ENCODE measurements around the gene ENO1. TPM values are rescaled to one million over a fixed set of nuclear protein-coding genes. Genes with fewer than 3 reads are reported as not detected.
"Not testable (repeated sequence)": the region's sequence is repeated elsewhere in the genome, so short reads cannot be mapped to it uniquely, and the experiment has no call there.

The ENO1 gene
- total and polyA plus RNA-seq, 9 donors, result 334 to 469 (median 394) TPM

DNA sequence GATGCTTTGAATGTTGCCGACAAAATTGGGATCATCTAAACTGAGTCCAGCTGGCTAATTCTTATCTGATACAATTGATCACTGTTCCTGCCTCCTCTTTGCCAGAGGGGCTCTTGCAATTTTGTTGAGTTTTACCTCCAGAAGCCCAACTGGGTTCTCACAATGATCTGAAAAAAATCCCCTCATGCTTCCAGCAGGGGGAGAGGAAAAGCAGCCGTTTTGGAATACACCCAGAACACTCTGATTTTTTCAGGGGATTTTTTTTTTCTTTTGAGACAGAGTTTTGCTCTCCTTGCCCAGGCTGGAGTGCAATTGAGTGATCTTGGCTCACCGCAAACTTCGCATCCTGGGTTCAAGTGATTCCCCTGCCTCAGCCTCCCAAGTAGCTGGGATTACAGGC is 47.1 kb downstream of the ENO1 start:
- Histone ChIP-seq H3K27ac (ENCODE audit: low read length) (no peak overlapping the region), H3K27me3 (ENCODE audit: control insufficient read depth, insufficient read depth, low read length) (no peaks in the 10 kb centered on the region), H3K36me3 (ENCODE audit: control insufficient read depth, insufficient read depth, low read length) (no peaks in the 10 kb centered on the region), H3K9me3 (replicated peaks; ENCODE audit: control insufficient read depth, low read depth, low read length) (no peaks in the 10 kb centered on the region), H3K4me1 (ENCODE audit: control insufficient read depth, insufficient read depth, low read length) (peaks cover 11% of the 10 kb centered on the region), H3K4me3 (ENCODE audit: low read length) (no peak overlapping the region)
- no CpG with 5 or more reads among the region's 4 CpGs for WGBS (ENCODE audit: insufficient coverage)
- DNase-seq, result peak; percentile 61

DNA sequence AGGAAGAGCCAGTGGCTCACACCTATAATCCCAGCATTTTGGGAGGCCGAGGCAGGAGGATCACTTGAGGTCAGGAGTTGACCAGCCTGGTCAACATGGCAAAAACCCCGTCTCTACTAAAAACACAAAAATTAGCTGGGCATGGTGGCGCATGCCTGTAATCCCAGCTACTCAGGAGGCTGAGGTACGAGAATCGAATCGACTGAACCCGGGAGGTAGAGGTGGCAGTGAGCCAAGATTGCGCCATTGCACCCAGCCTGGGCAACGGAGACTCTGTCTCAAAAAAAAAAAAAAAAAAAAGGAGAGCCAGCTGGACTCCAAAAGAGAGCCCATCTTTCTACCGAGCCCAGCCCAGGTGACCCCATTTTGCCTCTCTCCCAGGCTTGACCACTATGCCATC is 47.8 kb downstream of the ENO1 start:
- not testable (repeated sequence) for H3K27ac ChIP-seq (ENCODE audit: low read length); H3K4me1 ChIP-seq (ENCODE audit: control insufficient read depth, insufficient read depth, low read length); H3K27me3 ChIP-seq (ENCODE audit: control insufficient read depth, insufficient read depth, low read length); DNase-seq; H3K4me3 ChIP-seq (ENCODE audit: low read length); H3K36me3 ChIP-seq (ENCODE audit: control insufficient read depth, insufficient read depth, low read length); H3K9me3 ChIP-seq (replicated peaks; ENCODE audit: control insufficient read depth, low read depth, low read length)
- whole genome bisulfite sequencing (ENCODE audit: insufficient coverage), result 84% methylated on average over 6 of the region's 10 CpGs

DNA sequence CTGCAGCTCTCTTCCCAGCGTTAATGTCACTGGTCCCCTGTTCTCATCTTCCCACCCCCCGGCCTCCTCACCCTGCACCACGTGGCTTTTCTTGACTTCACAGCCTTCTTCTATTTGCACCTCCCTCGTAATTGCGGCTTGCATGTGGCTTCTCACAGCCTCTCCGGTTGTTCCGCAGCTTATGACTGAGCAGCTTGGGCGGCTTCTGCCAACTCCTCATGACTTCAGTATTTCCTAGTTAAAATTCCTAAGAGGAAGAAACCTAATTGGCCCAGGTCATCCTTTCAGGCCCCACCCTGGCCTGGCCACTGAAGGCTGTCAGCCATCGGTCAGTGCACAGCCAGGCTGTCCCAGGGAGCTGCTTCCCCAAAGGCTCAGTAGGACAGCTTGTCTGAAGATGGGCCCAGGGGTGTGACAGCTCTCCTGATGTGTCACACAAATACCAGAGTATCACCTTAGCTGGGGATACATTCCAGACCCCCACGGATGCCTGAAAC is 52.5 kb downstream of the ENO1 start:
- peak; percentile 40 for DNase-seq
- WGBS (ENCODE audit: insufficient coverage), result no CpG with 5 or more reads among the region's 10 CpGs
- no peak overlapping the region for H3K27ac ChIP-seq (ENCODE audit: low read length)
- H3K4me3 ChIP-seq (ENCODE audit: low read length), result no peak overlapping the region
- H3K4me1 ChIP-seq (ENCODE audit: control insufficient read depth, insufficient read depth, low read length), result peaks cover 15% of the 10 kb centered on the region
- no peaks in the 10 kb centered on the region for H3K27me3 ChIP-seq (ENCODE audit: control insufficient read depth, insufficient read depth, low read length)
- no peaks in the 10 kb centered on the region for H3K9me3 ChIP-seq (replicated peaks; ENCODE audit: control insufficient read depth, low read depth, low read length)
- H3K36me3 ChIP-seq (ENCODE audit: control insufficient read depth, insufficient read depth, low read length), result no peaks in the 10 kb centered on the region

DNA sequence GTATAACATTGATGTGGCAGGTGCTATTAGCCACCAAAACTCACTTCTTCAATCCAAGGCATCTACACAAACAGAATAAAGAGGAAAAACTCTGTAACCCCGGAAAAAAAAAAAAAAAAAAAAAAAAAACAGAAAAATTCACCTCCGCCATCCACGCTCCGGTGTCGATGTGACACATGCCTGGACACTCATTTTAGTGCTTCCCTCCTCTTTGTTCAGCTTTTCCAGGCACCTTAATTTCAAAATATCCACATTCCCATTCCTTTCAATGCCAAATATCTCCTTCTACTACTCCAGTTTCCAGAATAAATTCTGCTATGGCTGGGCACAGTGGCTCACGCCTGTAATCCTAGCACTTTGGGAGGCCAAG is 55.2 kb downstream of the ENO1 start:
- no peaks in the 10 kb centered on the region for H3K36me3 ChIP-seq (ENCODE audit: control insufficient read depth, insufficient read depth, low read length)
- no peak overlapping the region for H3K4me3 ChIP-seq (ENCODE audit: low read length)
- H3K27ac ChIP-seq (ENCODE audit: low read length), result peak overlapping the region; percentile 48
- WGBS (ENCODE audit: insufficient coverage), result 55% methylated on average over 5 of the region's 6 CpGs
- no peaks in the 10 kb centered on the region for H3K27me3 ChIP-seq (ENCODE audit: control insufficient read depth, insufficient read depth, low read length)
- H3K4me1 ChIP-seq (ENCODE audit: control insufficient read depth, insufficient read depth, low read length), result peaks cover 17% of the 10 kb centered on the region
- DNase-seq, result no peak
- no peaks in the 10 kb centered on the region for H3K9me3 ChIP-seq (replicated peaks; ENCODE audit: control insufficient read depth, low read depth, low read length)

DNA sequence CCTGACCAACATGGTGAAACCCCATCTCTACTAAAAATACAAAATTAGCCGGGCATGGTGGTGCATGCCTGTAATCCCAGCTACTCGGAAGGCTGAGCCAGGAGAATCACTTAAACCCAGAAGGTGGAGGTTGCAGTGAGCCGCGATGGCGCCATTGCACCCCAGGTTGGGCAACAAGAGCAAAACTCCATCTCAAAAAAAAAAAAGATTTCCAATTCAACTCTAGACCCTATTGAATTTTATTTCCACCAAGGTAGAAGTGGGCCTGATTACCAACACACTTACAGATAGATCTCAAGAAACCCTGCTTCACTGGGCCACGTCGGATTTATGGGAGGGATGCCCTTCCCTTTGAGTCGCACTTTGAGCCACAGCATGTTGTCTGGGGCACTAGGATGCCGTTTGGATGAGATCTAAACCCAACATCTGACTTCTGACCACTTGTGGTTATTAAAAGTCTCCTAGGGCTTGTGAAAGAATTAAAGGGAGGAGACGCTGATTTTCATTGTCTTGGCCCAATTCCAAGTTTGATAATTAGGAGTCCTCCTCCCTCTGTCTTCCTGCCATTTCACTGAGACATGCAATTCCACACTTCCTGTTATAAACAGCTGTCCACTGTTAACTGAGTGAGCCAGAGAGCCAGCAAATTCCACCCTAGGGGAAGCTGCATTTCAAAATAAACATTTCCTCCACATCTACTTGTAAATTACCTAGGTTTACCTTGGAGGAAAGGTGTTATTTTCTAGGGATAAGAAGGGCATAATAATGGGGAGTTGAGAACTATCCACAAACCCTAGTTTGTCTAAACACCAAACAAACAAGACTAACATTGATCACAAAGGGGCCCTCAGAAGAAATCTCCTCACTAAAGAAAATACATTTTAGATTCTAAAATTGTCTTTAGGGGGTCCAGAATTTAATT is 55.9 kb downstream of the ENO1 start:
- Histone ChIP-seq H3K4me3 (ENCODE audit: low read length) (no peak overlapping the region), H3K27ac (ENCODE audit: low read length) (peak overlapping the region; percentile 48), H3K9me3 (replicated peaks; ENCODE audit: control insufficient read depth, low read depth, low read length) (no peaks in the 10 kb centered on the region), H3K27me3 (ENCODE audit: control insufficient read depth, insufficient read depth, low read length) (no peaks in the 10 kb centered on the region), H3K4me1 (ENCODE audit: control insufficient read depth, insufficient read depth, low read length) (peaks cover 17% of the 10 kb centered on the region), H3K36me3 (ENCODE audit: control insufficient read depth, insufficient read depth, low read length) (no peaks in the 10 kb centered on the region)
- peak; percentile 91 for DNase-seq
- WGBS (ENCODE audit: insufficient coverage), result 100% methylated on average over 1 of the region's 10 CpGs

DNA sequence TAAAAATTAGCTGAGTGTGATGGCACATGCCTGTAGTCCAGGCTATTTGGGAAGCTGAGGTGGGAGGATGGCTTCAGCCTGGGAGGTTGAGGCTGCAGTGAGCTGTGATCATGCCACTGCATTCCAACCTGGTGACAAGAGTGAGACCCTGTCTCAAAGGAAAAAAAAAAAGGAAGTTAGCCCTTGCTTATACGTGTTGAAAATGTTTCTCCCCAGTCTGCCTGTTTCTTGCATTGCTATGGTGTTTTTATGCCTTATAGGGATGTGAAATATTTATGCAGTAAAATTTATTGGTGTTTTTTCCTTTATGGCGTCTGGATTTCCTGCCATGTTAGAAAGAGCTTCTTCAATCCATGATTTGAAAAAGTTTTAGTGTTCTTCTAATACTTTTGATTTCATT is 57.4 kb downstream of the ENO1 start:
- DNase-seq, result no peak
- H3K36me3 ChIP-seq (ENCODE audit: control insufficient read depth, insufficient read depth, low read length), result no peaks in the 10 kb centered on the region
- no peaks in the 10 kb centered on the region for H3K27me3 ChIP-seq (ENCODE audit: control insufficient read depth, insufficient read depth, low read length)
- H3K4me1 ChIP-seq (ENCODE audit: control insufficient read depth, insufficient read depth, low read length), result peaks cover 17% of the 10 kb centered on the region
- no peaks in the 10 kb centered on the region for H3K9me3 ChIP-seq (replicated peaks; ENCODE audit: control insufficient read depth, low read depth, low read length)
- H3K4me3 ChIP-seq (ENCODE audit: low read length), result no peak overlapping the region
- WGBS (ENCODE audit: insufficient coverage), result no CpG with 5 or more reads among the region's 2 CpGs
- no peak overlapping the region for H3K27ac ChIP-seq (ENCODE audit: low read length)

DNA sequence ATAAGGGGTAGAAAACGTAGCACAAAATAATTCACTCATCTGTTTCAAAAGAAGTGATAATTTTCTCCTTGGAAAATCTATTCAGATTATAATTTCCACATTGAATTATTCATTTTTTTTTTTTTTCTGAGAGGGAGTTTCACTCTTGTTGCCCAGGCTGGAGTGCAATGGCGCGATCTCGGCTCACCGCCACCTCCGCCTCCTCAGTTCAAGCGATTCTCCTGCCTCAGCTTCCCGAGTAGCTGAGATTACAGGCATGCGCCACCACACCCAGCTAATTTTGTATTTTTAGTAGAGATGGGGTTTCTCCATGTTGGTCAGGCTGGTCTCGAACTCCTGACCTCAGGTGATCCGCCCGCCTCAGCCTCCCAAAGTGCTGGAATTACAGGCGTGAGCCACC is 59.7 kb downstream of the ENO1 start:
- not testable (repeated sequence) for H3K36me3 ChIP-seq (ENCODE audit: control insufficient read depth, insufficient read depth, low read length); DNase-seq; H3K4me3 ChIP-seq (ENCODE audit: low read length); H3K27me3 ChIP-seq (ENCODE audit: control insufficient read depth, insufficient read depth, low read length); H3K9me3 ChIP-seq (replicated peaks; ENCODE audit: control insufficient read depth, low read depth, low read length)
- H3K4me1 ChIP-seq (ENCODE audit: control insufficient read depth, insufficient read depth, low read length), result peaks cover 26% of the 10 kb centered on the region
- H3K27ac ChIP-seq (ENCODE audit: low read length), result peak overlapping the region; percentile 97
- no CpG with 5 or more reads among the region's 13 CpGs for WGBS (ENCODE audit: insufficient coverage)

DNA sequence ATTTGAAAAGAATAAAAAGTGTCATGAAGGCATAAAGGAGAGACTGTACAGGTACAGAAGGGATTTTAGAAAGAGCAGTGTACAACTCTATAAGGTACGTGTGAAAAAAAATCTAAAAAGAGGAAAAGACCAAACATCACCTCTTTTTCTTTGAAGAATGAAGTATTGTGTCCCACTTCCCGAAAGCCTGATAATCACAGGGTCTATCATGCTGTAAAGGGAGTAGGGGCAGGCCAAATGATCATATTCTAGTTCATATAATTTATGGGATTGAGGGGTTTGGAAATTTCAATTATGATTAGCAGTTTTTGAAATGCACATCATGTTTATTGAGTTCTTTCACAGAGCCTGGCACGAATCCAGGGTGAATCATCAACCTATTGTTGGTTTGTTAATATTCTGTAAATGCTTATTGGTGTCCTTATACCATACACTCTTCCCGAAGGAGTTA is 60.1 kb downstream of the ENO1 start:
- WGBS (ENCODE audit: insufficient coverage), result no CpG with 5 or more reads among the region's 4 CpGs

DNA sequence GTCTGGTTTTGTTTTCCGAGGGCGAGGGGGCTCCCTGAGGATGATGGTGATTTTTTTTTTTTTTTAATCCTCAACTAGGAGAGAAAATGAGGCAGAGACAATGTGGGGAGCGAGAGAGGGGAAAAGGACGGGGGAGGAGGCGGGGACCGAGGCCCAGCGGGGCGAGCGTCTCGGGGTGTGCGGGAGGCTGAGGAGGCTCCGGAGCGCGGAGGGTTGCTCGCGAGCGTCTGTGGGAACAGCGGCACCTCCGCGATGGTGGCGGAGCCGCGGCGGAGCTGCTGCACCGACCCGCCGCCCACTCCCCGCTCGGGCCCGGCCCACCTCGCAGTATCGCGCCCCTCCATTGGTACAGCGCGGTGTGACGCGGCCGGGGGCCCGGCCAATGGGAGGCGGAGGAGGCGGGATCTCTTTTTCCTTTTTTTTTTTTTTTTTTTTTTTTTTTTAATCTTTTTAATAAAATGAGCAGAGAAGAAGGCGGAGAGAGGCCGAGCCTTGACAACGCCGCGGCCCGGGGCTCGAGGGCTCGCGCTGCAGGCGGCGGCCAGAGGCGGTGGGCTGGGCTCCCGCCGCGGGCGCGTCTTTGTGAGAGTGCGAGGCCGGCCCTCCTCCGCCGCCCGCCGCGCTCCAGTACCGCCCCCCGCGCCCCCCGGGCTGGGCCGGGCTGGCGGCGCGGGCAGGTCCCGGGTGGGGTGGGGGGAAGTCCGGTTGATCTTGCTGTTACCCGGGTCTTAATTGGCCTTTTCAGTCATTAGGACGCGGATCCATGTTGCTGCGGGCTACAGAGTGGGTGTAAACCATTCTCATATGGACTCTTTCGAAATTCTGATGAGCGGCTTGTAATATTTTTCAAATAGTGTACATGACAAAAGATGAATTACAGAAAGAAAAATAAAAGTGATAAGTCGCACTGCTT is 60.8 kb downstream of the ENO1 start, which contains the start of gene RERE:
Gene RERE, minus strand, starts transcription at position 229 of the 913 bp plus-strand sequence.
- under 1% methylated on average over 68 of the region's 82 CpGs for WGBS (ENCODE audit: insufficient coverage)
- Histone ChIP-seq H3K36me3 (ENCODE audit: control insufficient read depth, insufficient read depth, low read length) (no peaks in the 10 kb centered on the region), H3K27me3 (ENCODE audit: control insufficient read depth, insufficient read depth, low read length) (no peaks in the 10 kb centered on the region), H3K27ac (ENCODE audit: low read length) (peak within 1 kb of the TSS; percentile 97), H3K4me1 (ENCODE audit: control insufficient read depth, insufficient read depth, low read length) (peaks cover 19% of the 10 kb centered on the region), H3K4me3 (ENCODE audit: low read length) (peak within 1 kb of the TSS; percentile 70), H3K9me3 (replicated peaks; ENCODE audit: control insufficient read depth, low read depth, low read length) (no peaks in the 10 kb centered on the region)
- peak; percentile 98 for DNase-seq

More for the DNA sequence above, 60.1 kb downstream of the ENO1 start:
- Histone ChIP-seq H3K36me3 (ENCODE audit: control insufficient read depth, insufficient read depth, low read length) (no peaks in the 10 kb centered on the region), H3K27me3 (ENCODE audit: control insufficient read depth, insufficient read depth, low read length) (no peaks in the 10 kb centered on the region), H3K4me1 (ENCODE audit: control insufficient read depth, insufficient read depth, low read length) (peaks cover 25% of the 10 kb centered on the region), H3K4me3 (ENCODE audit: low read length) (peak overlapping the region; percentile 57), H3K9me3 (replicated peaks; ENCODE audit: control insufficient read depth, low read depth, low read length) (no peaks in the 10 kb centered on the region), H3K27ac (ENCODE audit: low read length) (peak overlapping the region; percentile 97)
- peak; percentile 68 for DNase-seq
